ENCODE data around the gene HDLBP.
"Not testable (repeated sequence)": the region's sequence is repeated elsewhere in the genome, so short reads cannot be mapped to it uniquely, and the experiment has no call there.

HDLBP gene

GRCh38 chr2:241201445-241202267 is 113.8 kb downstream of the HDLBP start:
- Histone ChIP-seq H3K9me3 (ENCODE audit: control insufficient read depth, insufficient read depth, low read length) (no peaks in the 10 kb centered on the region), H3K27me3 (ENCODE audit: control insufficient read depth, insufficient read depth, low read length) (no peaks in the 10 kb centered on the region), H3K4me1 (ENCODE audit: control insufficient read depth, insufficient read depth, low read length) (no peaks in the 10 kb centered on the region), H3K36me3 (ENCODE audit: control insufficient read depth, insufficient read depth, low read length) (no peaks in the 10 kb centered on the region), H3K4me3 (ENCODE audit: low read length) (no peak overlapping the region), H3K27ac (ENCODE audit: low read length) (no peak overlapping the region)
- WGBS (ENCODE audit: insufficient coverage, insufficient read length), result no CpG with 5 or more reads among the region's 24 CpGs
- no peak for DNase-seq (ENCODE audit: low read depth, low spot score)

- WGBS (ENCODE audit: insufficient coverage, insufficient read length), result no CpG with 5 or more reads among the region's 21 CpGs
- no peaks in the 10 kb centered on the region for H3K27me3 ChIP-seq (ENCODE audit: control insufficient read depth, insufficient read depth, low read length)
- H3K9me3 ChIP-seq (ENCODE audit: control insufficient read depth, insufficient read depth, low read length), result no peaks in the 10 kb centered on the region
- no peak overlapping the region for H3K27ac ChIP-seq (ENCODE audit: low read length)
- no peaks in the 10 kb centered on the region for H3K4me1 ChIP-seq (ENCODE audit: control insufficient read depth, insufficient read depth, low read length)
- no peaks in the 10 kb centered on the region for H3K36me3 ChIP-seq (ENCODE audit: control insufficient read depth, insufficient read depth, low read length)
- DNase-seq (ENCODE audit: low read depth, low spot score), result no peak
- no peak overlapping the region for H3K4me3 ChIP-seq (ENCODE audit: low read length)
These were observed 114.6 kb downstream of the HDLBP start for GRCh38 chr2:241200822-241201395.

- no CpG with 5 or more reads among the region's 42 CpGs for WGBS (ENCODE audit: insufficient coverage, insufficient read length)
- Histone ChIP-seq H3K4me3 (ENCODE audit: low read length) (no peak overlapping the region), H3K9me3 (ENCODE audit: control insufficient read depth, insufficient read depth, low read length) (no peaks in the 10 kb centered on the region), H3K27me3 (ENCODE audit: control insufficient read depth, insufficient read depth, low read length) (no peaks in the 10 kb centered on the region), H3K4me1 (ENCODE audit: control insufficient read depth, insufficient read depth, low read length) (no peaks in the 10 kb centered on the region), H3K27ac (ENCODE audit: low read length) (no peak overlapping the region), H3K36me3 (ENCODE audit: control insufficient read depth, insufficient read depth, low read length) (no peaks in the 10 kb centered on the region)
- DNase-seq (ENCODE audit: low read depth, low spot score), result no peak
These were observed 115.3 kb downstream of the HDLBP start for GRCh38 chr2:241199897-241200821.

- no peaks in the 10 kb centered on the region for H3K36me3 ChIP-seq (ENCODE audit: control insufficient read depth, insufficient read depth, low read length)
- H3K27ac ChIP-seq (ENCODE audit: low read length), result no peak overlapping the region
- no peaks in the 10 kb centered on the region for H3K9me3 ChIP-seq (ENCODE audit: control insufficient read depth, insufficient read depth, low read length)
- no CpG with 5 or more reads among the region's 16 CpGs for WGBS (ENCODE audit: insufficient coverage, insufficient read length)
- H3K27me3 ChIP-seq (ENCODE audit: control insufficient read depth, insufficient read depth, low read length), result no peaks in the 10 kb centered on the region
- no peaks in the 10 kb centered on the region for H3K4me1 ChIP-seq (ENCODE audit: control insufficient read depth, insufficient read depth, low read length)
- DNase-seq (ENCODE audit: low read depth, low spot score), result no peak
- H3K4me3 ChIP-seq (ENCODE audit: low read length), result no peak overlapping the region
These were observed 116.2 kb downstream of the HDLBP start for GRCh38 chr2:241199286-241199685.

GRCh38 chr2:241198381-241199279 is 116.8 kb downstream of the HDLBP start:
- no peaks in the 10 kb centered on the region for H3K36me3 ChIP-seq (ENCODE audit: control insufficient read depth, insufficient read depth, low read length)
- no peak overlapping the region for H3K4me3 ChIP-seq (ENCODE audit: low read length)
- H3K4me1 ChIP-seq (ENCODE audit: control insufficient read depth, insufficient read depth, low read length), result no peaks in the 10 kb centered on the region
- no peak overlapping the region for H3K27ac ChIP-seq (ENCODE audit: low read length)
- H3K27me3 ChIP-seq (ENCODE audit: control insufficient read depth, insufficient read depth, low read length), result no peaks in the 10 kb centered on the region
- no peaks in the 10 kb centered on the region for H3K9me3 ChIP-seq (ENCODE audit: control insufficient read depth, insufficient read depth, low read length)
- WGBS (ENCODE audit: insufficient coverage, insufficient read length), result no CpG with 5 or more reads among the region's 27 CpGs
- DNase-seq (ENCODE audit: low read depth, low spot score), result no peak

- no peak overlapping the region for H3K4me3 ChIP-seq (ENCODE audit: low read length)
- H3K9me3 ChIP-seq (ENCODE audit: control insufficient read depth, insufficient read depth, low read length), result no peaks in the 10 kb centered on the region
- no peaks in the 10 kb centered on the region for H3K27me3 ChIP-seq (ENCODE audit: control insufficient read depth, insufficient read depth, low read length)
- no CpG with 5 or more reads among the region's 6 CpGs for WGBS (ENCODE audit: insufficient coverage, insufficient read length)
- no peaks in the 10 kb centered on the region for H3K4me1 ChIP-seq (ENCODE audit: control insufficient read depth, insufficient read depth, low read length)
- no peaks in the 10 kb centered on the region for H3K36me3 ChIP-seq (ENCODE audit: control insufficient read depth, insufficient read depth, low read length)
- H3K27ac ChIP-seq (ENCODE audit: low read length), result no peak overlapping the region
- DNase-seq (ENCODE audit: low read depth, low spot score), result no peak
These were observed 117.5 kb downstream of the HDLBP start for GRCh38 chr2:241197947-241198346.

GRCh38 chr2:241197246-241197645 is 118.2 kb downstream of the HDLBP start:
- H3K27ac ChIP-seq (ENCODE audit: low read length); H3K36me3 ChIP-seq (ENCODE audit: control insufficient read depth, insufficient read depth, low read length); H3K4me1 ChIP-seq (ENCODE audit: control insufficient read depth, insufficient read depth, low read length); H3K4me3 ChIP-seq (ENCODE audit: low read length); H3K27me3 ChIP-seq (ENCODE audit: control insufficient read depth, insufficient read depth, low read length); H3K9me3 ChIP-seq (ENCODE audit: control insufficient read depth, insufficient read depth, low read length); DNase-seq (ENCODE audit: low read depth, low spot score): not testable (repeated sequence)
- WGBS (ENCODE audit: insufficient coverage, insufficient read length), result no CpG with 5 or more reads among the region's 14 CpGs

- WGBS (ENCODE audit: insufficient coverage, insufficient read length), result no CpG with 5 or more reads among the region's 18 CpGs
- Histone ChIP-seq H3K27ac (ENCODE audit: low read length) (no peak overlapping the region), H3K36me3 (ENCODE audit: control insufficient read depth, insufficient read depth, low read length) (no peaks in the 10 kb centered on the region), H3K9me3 (ENCODE audit: control insufficient read depth, insufficient read depth, low read length) (no peaks in the 10 kb centered on the region), H3K4me3 (ENCODE audit: low read length) (no peak overlapping the region), H3K4me1 (ENCODE audit: control insufficient read depth, insufficient read depth, low read length) (no peaks in the 10 kb centered on the region), H3K27me3 (ENCODE audit: control insufficient read depth, insufficient read depth, low read length) (no peaks in the 10 kb centered on the region)
- no peak for DNase-seq (ENCODE audit: low read depth, low spot score)
These were observed 119.9 kb downstream of the HDLBP start for GRCh38 chr2:241195506-241196130.

- DNase-seq (ENCODE audit: low read depth, low spot score), result no peak
- Histone ChIP-seq H3K4me1 (ENCODE audit: control insufficient read depth, insufficient read depth, low read length) (no peaks in the 10 kb centered on the region), H3K36me3 (ENCODE audit: control insufficient read depth, insufficient read depth, low read length) (no peaks in the 10 kb centered on the region), H3K27me3 (ENCODE audit: control insufficient read depth, insufficient read depth, low read length) (no peaks in the 10 kb centered on the region), H3K4me3 (ENCODE audit: low read length) (no peak overlapping the region), H3K27ac (ENCODE audit: low read length) (no peak overlapping the region), H3K9me3 (ENCODE audit: control insufficient read depth, insufficient read depth, low read length) (no peaks in the 10 kb centered on the region)
- WGBS (ENCODE audit: insufficient coverage, insufficient read length), result no CpG with 5 or more reads among the region's 9 CpGs
These were observed 120.7 kb downstream of the HDLBP start for GRCh38 chr2:241194811-241195210.

Measured in iPS DF 6.9 (cell line).